ENCODE results near the gene NOXA1. TPM values are rescaled to one million over a fixed set of nuclear protein-coding genes. Genes with fewer than 3 reads are reported as not detected.

Gene NOXA1
- total RNA-seq, 3 donors from 2014 or later, result 0.34 to 0.82 (median 0.46) TPM

- no peaks in the 10 kb centered on the region for H3K36me3 Mint-ChIP-seq (ENCODE audit: insufficient read depth)
- H3K4me1 Mint-ChIP-seq (ENCODE audit: low read depth), result no peaks in the 10 kb centered on the region
- no peak for DNase-seq
- no peaks in the 10 kb centered on the region for H3K27me3 Mint-ChIP-seq (ENCODE audit: low read depth)
- no peaks in the 10 kb centered on the region for H3K9me3 Mint-ChIP-seq
- no peak for ATAC-seq
- no peak overlapping the region for H3K4me3 Mint-ChIP-seq
These were observed 9.6 kb downstream of the NOXA1 start for GRCh38 chr9:137432687-137433348.

- Mint-ChIP-seq H3K27me3 (ENCODE audit: low read depth) (no peaks in the 10 kb centered on the region), H3K4me3 (no peak overlapping the region), H3K4me1 (ENCODE audit: low read depth) (no peaks in the 10 kb centered on the region), H3K9me3 (no peaks in the 10 kb centered on the region), H3K36me3 (ENCODE audit: insufficient read depth) (no peaks in the 10 kb centered on the region)
- ATAC-seq, result no peak
- no peak for DNase-seq
These were observed 10.2 kb downstream of the NOXA1 start for GRCh38 chr9:137433349-137433915.

GRCh38 chr9:137433916-137434431 lies 10.8 kb downstream of the NOXA1 start:
- Mint-ChIP-seq H3K36me3 (ENCODE audit: insufficient read depth) (no peaks in the 10 kb centered on the region), H3K4me3 (no peak overlapping the region), H3K9me3 (no peaks in the 10 kb centered on the region), H3K27me3 (ENCODE audit: low read depth) (no peaks in the 10 kb centered on the region), H3K4me1 (ENCODE audit: low read depth) (no peaks in the 10 kb centered on the region)
- ATAC-seq (no peak), DNase-seq (no peak)

GRCh38 chr9:137434498-137435380 lies 11.5 kb downstream of the NOXA1 start:
- Mint-ChIP-seq H3K27me3 (ENCODE audit: low read depth) (peaks cover 4% of the 10 kb centered on the region), H3K4me3 (no peak overlapping the region), H3K36me3 (ENCODE audit: insufficient read depth) (no peaks in the 10 kb centered on the region), H3K9me3 (no peaks in the 10 kb centered on the region), H3K4me1 (ENCODE audit: low read depth) (no peaks in the 10 kb centered on the region)
- no peak for DNase-seq
- ATAC-seq, result no peak

- Mint-ChIP-seq H3K4me3 (no peak overlapping the region), H3K4me1 (ENCODE audit: low read depth) (no peaks in the 10 kb centered on the region), H3K9me3 (no peaks in the 10 kb centered on the region), H3K27me3 (ENCODE audit: low read depth) (peaks cover 4% of the 10 kb centered on the region), H3K36me3 (ENCODE audit: insufficient read depth) (no peaks in the 10 kb centered on the region)
- no peak for ATAC-seq
- no peak for DNase-seq
These were observed 12.2 kb downstream of the NOXA1 start for GRCh38 chr9:137435381-137435891.

GRCh38 chr9:137435980-137436760 lies 13.0 kb downstream of the NOXA1 start:
- Mint-ChIP-seq H3K4me3 (no peak overlapping the region), H3K9me3 (no peaks in the 10 kb centered on the region), H3K36me3 (ENCODE audit: insufficient read depth) (no peaks in the 10 kb centered on the region), H3K27me3 (ENCODE audit: low read depth) (peaks cover 4% of the 10 kb centered on the region), H3K4me1 (ENCODE audit: low read depth) (no peaks in the 10 kb centered on the region)
- no peak for DNase-seq
- no peak for ATAC-seq

GRCh38 chr9:137436761-137437600 lies 13.8 kb downstream of the NOXA1 start:
- Mint-ChIP-seq H3K9me3 (no peaks in the 10 kb centered on the region), H3K4me3 (no peak overlapping the region), H3K4me1 (ENCODE audit: low read depth) (peaks cover 2% of the 10 kb centered on the region), H3K27me3 (ENCODE audit: low read depth) (peaks cover 6% of the 10 kb centered on the region), H3K36me3 (ENCODE audit: insufficient read depth) (no peaks in the 10 kb centered on the region)
- no peak for DNase-seq
- ATAC-seq, result no peak

GRCh38 chr9:137437691-137438590 lies 14.7 kb downstream of the NOXA1 start:
- Mint-ChIP-seq H3K27me3 (ENCODE audit: low read depth) (peaks cover 12% of the 10 kb centered on the region), H3K4me1 (ENCODE audit: low read depth) (peaks cover 3% of the 10 kb centered on the region), H3K4me3 (no peak overlapping the region), H3K9me3 (no peaks in the 10 kb centered on the region), H3K36me3 (ENCODE audit: insufficient read depth) (no peaks in the 10 kb centered on the region)
- ATAC-seq, result no peak
- DNase-seq, result no peak

GRCh38 chr9:137438591-137439157 lies 15.5 kb downstream of the NOXA1 start:
- H3K27me3 Mint-ChIP-seq (ENCODE audit: low read depth), result peaks cover 15% of the 10 kb centered on the region
- H3K9me3 Mint-ChIP-seq, result no peaks in the 10 kb centered on the region
- DNase-seq (no peak), ATAC-seq (no peak)
- H3K36me3 Mint-ChIP-seq (ENCODE audit: insufficient read depth), result no peaks in the 10 kb centered on the region
- peaks cover 3% of the 10 kb centered on the region for H3K4me1 Mint-ChIP-seq (ENCODE audit: low read depth)
- H3K4me3 Mint-ChIP-seq, result no peak overlapping the region

- no peaks in the 10 kb centered on the region for H3K36me3 Mint-ChIP-seq (ENCODE audit: insufficient read depth)
- H3K4me1 Mint-ChIP-seq (ENCODE audit: low read depth), result peaks cover 3% of the 10 kb centered on the region
- H3K9me3 Mint-ChIP-seq, result no peaks in the 10 kb centered on the region
- peaks cover 15% of the 10 kb centered on the region for H3K27me3 Mint-ChIP-seq (ENCODE audit: low read depth)
- H3K4me3 Mint-ChIP-seq, result no peak overlapping the region
- ATAC-seq (no peak), DNase-seq (no peak)
These were observed 16.0 kb downstream of the NOXA1 start for GRCh38 chr9:137439158-137439714.

GRCh38 chr9:137441289-137441934 lies 18.2 kb downstream of the NOXA1 start, which contains the start of gene ENTPD8:
Gene ENTPD8, minus strand, starts transcription at chr9:137441357. Its CDS starts 3,072 bp downstream, at chr9:137438285.
- no peaks in the 10 kb centered on the region for H3K36me3 Mint-ChIP-seq (ENCODE audit: insufficient read depth)
- peaks cover 16% of the 10 kb centered on the region for H3K27me3 Mint-ChIP-seq (ENCODE audit: low read depth)
- ATAC-seq (peak; percentile 22 to 28), DNase-seq (no peak)
- H3K4me1 Mint-ChIP-seq (ENCODE audit: low read depth), result peaks cover 13% of the 10 kb centered on the region
- no peaks in the 10 kb centered on the region for H3K9me3 Mint-ChIP-seq
- H3K4me3 Mint-ChIP-seq, result peak within 1 kb of the TSS; percentile 59

Measured in activated T-cell treated with anti-CD3 and anti-CD28 coated beads, Interleukin-2, amount 50 U/mL, for 4 hours (primary cell).